A549 (cell line): Measurements from ENCODE around the gene ZNF324. TPM values are rescaled to one million over a fixed set of nuclear protein-coding genes. Genes with fewer than 3 reads are reported as not detected.
A peak's percentile ranks its signal among the peaks of the same experiment; 100 is the strongest.
"Not testable (repeated sequence)": the region's sequence is repeated elsewhere in the genome, so short reads cannot be mapped to it uniquely, and the experiment has no call there.

ENCODE experiments used
- ATAC-seq, 2 experiments: fragments of 200-7000 bp in 1 of 2; fragments of >200 bp in 1 of 2; cut with Nextera tagmentation in 1 of 2; cut with Tn5 transposase in 1 of 2; 3 replicates each; pipeline versions ENCODE4 v1.8.0 to v1.9.1; 2018 to 2020; ENCODE audit warnings: mild to moderate bottlenecking in 1 of 2, moderate library complexity in 1 of 2
- CTCF ChIA-PET: fragments of 300-600 bp; sonication (Branson Sonifier 250); formaldehyde crosslinking; extraction: SDS; loops from one replicate; lab custom pipeline; 2021; ENCODE audit warnings: antibody characterized with exemption, inconsistent platforms; lab: Yijun Ruan, JAX
- POLR2A ChIA-PET: fragments of 350-600 bp; formaldehyde crosslinking; extraction: SDS; loops from one replicate; lab custom pipeline; 2021; ENCODE audit warnings: antibody characterized with exemption, inconsistent platforms; lab: Yijun Ruan, JAX
- DNase-seq, 2 experiments: peaks; one replicate each; pipeline versions ENCODE4 v3.0.0 to v3.0.0-alpha.2; 2011 to 2016; ENCODE audit warnings: low read depth in 1 of 2, low spot score in 1 of 2
- FAIRE-seq: peaks from 2 replicates; lab custom pipeline; 2011; peaks lifted over from hg19 to GRCh38; lab: Jason Lieb, UNC
- H3K27ac ChIP-seq, 2 experiments: fragments of >200 bp; sonication (Bioruptor Twin); formaldehyde crosslinking; 3 replicates each; pipeline ENCODE4 v1.5.1; 2016 to 2017
- H3K4me1 ChIP-seq: fragments of >200 bp; sonication (Bioruptor Twin); formaldehyde crosslinking; 3 replicates; pipeline ENCODE4 v1.6.1; 2016
- H3K4me2 ChIP-seq: fragments of >200 bp; sonication (Bioruptor Twin); formaldehyde crosslinking; 3 replicates; pipeline ENCODE4 v1.6.1; 2016
- H3K4me3 ChIP-seq: fragments of >200 bp; sonication (Bioruptor Twin); formaldehyde crosslinking; 3 replicates; pipeline ENCODE4 v1.5.1; 2016
- H3K9me3 ChIP-seq: fragments of >200 bp; sonication (Bioruptor Twin); formaldehyde crosslinking; 3 replicates; pipeline ENCODE4 v1.6.1; 2016
- CBX2 ChIP-seq: fragments of 200-600 bp; sonication (generic); IDR thresholded peaks from 2 replicates; pipeline ENCODE4 v1.6.1; 2016; ENCODE audit warnings: low read depth, mild to moderate bottlenecking, borderline replicate concordance
- CTCF ChIP-seq: fragments of >200 bp; sonication (Bioruptor Twin); formaldehyde crosslinking; IDR thresholded peaks from 3 replicates; pipeline ENCODE4 v1.5.1; 2016
- EHMT2 ChIP-seq: fragments of 200-600 bp; sonication (generic); IDR thresholded peaks from 2 replicates; pipeline ENCODE4 v1.6.1; 2016; ENCODE audit warnings: antibody characterized with exemption, low read depth, mild to moderate bottlenecking, moderate library complexity
- ELK1 ChIP-seq: fragments of 150-350 bp; IDR thresholded peaks from 2 replicates; pipeline ENCODE4 v1.6.1; 2014; ENCODE audit warnings: low read depth, mild to moderate bottlenecking, low read length
- FOSL2 ChIP-seq, 2 experiments: fragments of 450-650 bp in 1 of 2; fragments of >200 bp in 1 of 2; sonication (Bioruptor Twin) in 1 of 2; formaldehyde crosslinking; IDR thresholded peaks; 2 replicates each; pipeline versions ENCODE4 v1.5.0 to v1.6.1; 2016 to 2020; ENCODE audit warnings: mild to moderate bottlenecking in 1 of 2, moderate library complexity in 1 of 2
- KDM5A ChIP-seq: fragments of 200-600 bp; sonication (generic); IDR thresholded peaks from 2 replicates; pipeline ENCODE4 v1.6.1; 2016; ENCODE audit warnings: antibody characterized with exemption, mild to moderate bottlenecking
- MAFK ChIP-seq: fragments of 450-650 bp; IDR thresholded peaks from 2 replicates; pipeline ENCODE4 v1.6.1; 2014; ENCODE audit not compliant: partially characterized antibody
- MAZ ChIP-seq: fragments of 150-350 bp; IDR thresholded peaks from 2 replicates; pipeline ENCODE4 v1.6.1; 2014; ENCODE audit warnings: antibody characterized with exemption, low read depth, low read length, borderline replicate concordance
- NFE2L2 ChIP-seq: fragments of 150-350 bp; conservative IDR thresholded peaks from 2 replicates; pipeline ENCODE4 v1.6.1; 2014; ENCODE audit warnings: low read length
- NR3C1 ChIP-seq: fragments of >200 bp; sonication (Bioruptor Twin); formaldehyde crosslinking; IDR thresholded peaks from 3 replicates; pipeline ENCODE4 v1.6.1; 2017
- POLR2AphosphoS2 ChIP-seq: conservative IDR thresholded peaks from 2 replicates; pipeline ENCODE4 v1.6.1; 2012; ENCODE audit warnings: low read length, improper control_type of control experiment, inconsistent platforms
- RAD21 ChIP-seq, 2 experiments: fragments of >200 bp in 1 of 2; sonication (Bioruptor Twin) in 1 of 2; formaldehyde crosslinking in 1 of 2; IDR thresholded peaks in 1 of 2; conservative IDR thresholded peaks in 1 of 2; 2 replicates in 1 of 2; 3 replicates in 1 of 2; pipeline ENCODE4 v1.6.1; 2012 to 2018; ENCODE audit warnings: inconsistent platforms in 1 of 2
- REST ChIP-seq: fragments of 200-600 bp; sonication (generic); IDR thresholded peaks from 2 replicates; pipeline ENCODE4 v1.6.1; 2016; ENCODE audit warnings: antibody characterized with exemption, mild to moderate bottlenecking, moderate library complexity
- RFX5 ChIP-seq: fragments of 450-650 bp; IDR thresholded peaks from 2 replicates; pipeline ENCODE4 v1.7.1; 2014; ENCODE audit warnings: antibody characterized with exemption, mild to moderate bottlenecking, moderate library complexity
- TP53 ChIP-seq: fragments of 250-450 bp; sonication (Bioruptor Pico); IDR thresholded peaks from 2 replicates; pipeline ENCODE4 v1.5.0; 2021; ENCODE audit warnings: mild to moderate bottlenecking, moderate library complexity
- WGBS: methylation state at CpG from one replicate; pipeline ENCODE4 v1.1.6; 2017; ENCODE audit errors: missing lambda C conversion rate; 5-methylcytosine and 5-hydroxymethylcytosine counted together
- polyA plus RNA-seq, 4 experiments: library from polyadenylated mRNA; depleted of rRNA in 3 of 4; stranded (reverse); fragments of >200 nt; fragmentation: RNase III in 1 of 4; extraction: RNeasy Plus Mini Kit Qiagen cat#74134 plus additional on column Dnase treatment in 1 of 4; gene quantifications; 2 replicates in 3 of 4; 3 replicates in 1 of 4; pipeline ENCODE4 v1.2.3, GENCODE V29; 2011 to 2017

ZNF324 gene
- polyA plus RNA-seq, 2 of the 4 experiments (the other 2 are of a cell fraction): 3.0 to 6.9 TPM

- FAIRE-seq: no peak
- Histone ChIP-seq H3K27ac (no peak overlapping the region), H3K4me1 (no peaks in the 10 kb centered on the region; the same call in 2 of the 3 replicates), H3K9me3 (no peaks in the 10 kb centered on the region), H3K4me3 (no peak overlapping the region), H3K4me2 (no peak overlapping the region)
- DNase-seq: no peak
- WGBS: 88% methylated on average over 7 of the region's 7 CpGs
- ChIA-PET POLR2A (no interaction called here), CTCF (interaction anchor here (3.2 kb wide), 1 partner anchor 37 kb away, joined by 24 read pairs; the partner anchor contains the start of gene ZBTB45)
- ATAC-seq: no peak
- TF ChIP-seq KDM5A (no peak), CTCF (no peak), CBX2 (no peak)
Observed at GRCh38 chr19:58482372-58482771, 15.5 kb downstream of the ZNF324 start.

GRCh38 chr19:58483776-58484175 is 16.9 kb downstream of the ZNF324 start:
- DNase-seq (no peak), ATAC-seq (no peak), FAIRE-seq (no peak)
- ChIA-PET CTCF (interaction anchor here (0.9 to 1.2 kb wide), 2 partner anchors 16 to 18 kb away, joined by 3 to 4 read pairs; no protein-coding TSS in a partner anchor), POLR2A (interaction anchor here (0.6 kb wide), 1 partner anchor 60 kb away, joined by 3 read pairs; the partner anchor contains the start of gene TRIM28)
- no peak overlapping the region for H3K4me3 ChIP-seq
- H3K4me1 ChIP-seq: no peaks in the 10 kb centered on the region
- no peak overlapping the region for H3K27ac ChIP-seq
- WGBS: 90% methylated on average over 2 of the region's 2 CpGs
- H3K4me2 ChIP-seq: no peak overlapping the region
- H3K9me3 ChIP-seq: no peaks in the 10 kb centered on the region
- TF ChIP-seq RFX5 (no peak), REST (no peak), FOSL2 (IDR thresholded peaks at IDR 0.05) (no peak), FOSL2 (CRISPR knock-in tag; IDR thresholded peaks at IDR 0.05) (no peak), CTCF (no peak), NFE2L2 (no peak), TP53 (no peak), POLR2AphosphoS2 (no peak), MAZ (no peak), NR3C1 (no peak), MAFK (no peak), EHMT2 (no peak), ELK1 (no peak), RAD21 (conservative IDR thresholded peaks at IDR 0.05 in 1 of 2, IDR thresholded peaks at IDR 0.05 in 1 of 2) (no peak)

GRCh38 chr19:58484349-58484748 is 17.5 kb downstream of the ZNF324 start:
- FAIRE-seq: not testable (repeated sequence)

More at GRCh38 chr19:58484349-58484748, 17.5 kb downstream of the ZNF324 start:
- not testable (repeated sequence) for H3K4me1 ChIP-seq, H3K9me3 ChIP-seq, H3K4me2 ChIP-seq, H3K27ac ChIP-seq, ATAC-seq, H3K4me3 ChIP-seq
- CTCF ChIA-PET: interaction anchor here (0.6 to 1.2 kb wide), 3 partner anchors 15 to 17 kb away, joined by 3 to 4 read pairs (median 3); no protein-coding TSS in a partner anchor
- 88% methylated on average over 5 of the region's 5 CpGs for WGBS
- POLR2A ChIA-PET: interaction anchor here (0.6 to 0.7 kb wide), 2 partner anchors 59 to 947 kb away, joined by 3 read pairs; partner anchors contain the start of gene TRIM28
- peak in 1 of 2 experiments; percentile 38 for DNase-seq
